GM10266 (cell line): ENCODE measurements around the gene GALNT15.

Source experiments
- DNase-seq: peaks from one replicate; pipeline ENCODE4 v3.0.0; 2012; ENCODE audit errors: extremely low spot score
- TF ChIP-seq, protein P1 (sequence below): IDR thresholded peaks from 2 replicates; pipeline ENCODE4 v1.5.1; 2012; ENCODE audit warnings: mild to moderate bottlenecking, low read depth; ENCODE audit not compliant: control insufficient read depth, insufficient read depth; ENCODE audit errors: missing control alignments

GALNT15 gene

DNA sequence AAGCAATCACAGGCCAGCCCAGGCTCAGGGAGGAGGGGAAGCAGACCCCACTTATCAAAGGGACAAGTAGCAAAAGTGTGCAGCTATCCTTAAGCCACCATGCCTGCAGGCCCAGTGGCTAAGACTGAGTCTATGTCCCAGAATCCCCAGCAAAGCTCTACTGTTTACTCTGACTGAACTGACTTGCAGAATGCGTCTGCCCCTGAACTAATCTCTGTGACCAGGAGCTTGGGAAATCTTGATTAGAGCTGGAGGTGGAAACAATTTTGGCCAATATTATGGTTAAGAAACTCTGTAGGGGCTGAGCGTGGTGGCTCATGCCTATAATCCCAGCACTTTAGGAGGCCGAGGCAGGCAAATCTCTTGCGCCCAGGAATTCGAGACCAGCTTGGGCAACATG lies 67.7 kb downstream of the GALNT15 start:
- TF ChIP-seq, protein P1, sequence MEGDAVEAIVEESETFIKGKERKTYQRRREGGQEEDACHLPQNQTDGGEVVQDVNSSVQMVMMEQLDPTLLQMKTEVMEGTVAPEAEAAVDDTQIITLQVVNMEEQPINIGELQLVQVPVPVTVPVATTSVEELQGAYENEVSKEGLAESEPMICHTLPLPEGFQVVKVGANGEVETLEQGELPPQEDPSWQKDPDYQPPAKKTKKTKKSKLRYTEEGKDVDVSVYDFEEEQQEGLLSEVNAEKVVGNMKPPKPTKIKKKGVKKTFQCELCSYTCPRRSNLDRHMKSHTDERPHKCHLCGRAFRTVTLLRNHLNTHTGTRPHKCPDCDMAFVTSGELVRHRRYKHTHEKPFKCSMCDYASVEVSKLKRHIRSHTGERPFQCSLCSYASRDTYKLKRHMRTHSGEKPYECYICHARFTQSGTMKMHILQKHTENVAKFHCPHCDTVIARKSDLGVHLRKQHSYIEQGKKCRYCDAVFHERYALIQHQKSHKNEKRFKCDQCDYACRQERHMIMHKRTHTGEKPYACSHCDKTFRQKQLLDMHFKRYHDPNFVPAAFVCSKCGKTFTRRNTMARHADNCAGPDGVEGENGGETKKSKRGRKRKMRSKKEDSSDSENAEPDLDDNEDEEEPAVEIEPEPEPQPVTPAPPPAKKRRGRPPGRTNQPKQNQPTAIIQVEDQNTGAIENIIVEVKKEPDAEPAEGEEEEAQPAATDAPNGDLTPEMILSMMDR: no peak

DNA sequence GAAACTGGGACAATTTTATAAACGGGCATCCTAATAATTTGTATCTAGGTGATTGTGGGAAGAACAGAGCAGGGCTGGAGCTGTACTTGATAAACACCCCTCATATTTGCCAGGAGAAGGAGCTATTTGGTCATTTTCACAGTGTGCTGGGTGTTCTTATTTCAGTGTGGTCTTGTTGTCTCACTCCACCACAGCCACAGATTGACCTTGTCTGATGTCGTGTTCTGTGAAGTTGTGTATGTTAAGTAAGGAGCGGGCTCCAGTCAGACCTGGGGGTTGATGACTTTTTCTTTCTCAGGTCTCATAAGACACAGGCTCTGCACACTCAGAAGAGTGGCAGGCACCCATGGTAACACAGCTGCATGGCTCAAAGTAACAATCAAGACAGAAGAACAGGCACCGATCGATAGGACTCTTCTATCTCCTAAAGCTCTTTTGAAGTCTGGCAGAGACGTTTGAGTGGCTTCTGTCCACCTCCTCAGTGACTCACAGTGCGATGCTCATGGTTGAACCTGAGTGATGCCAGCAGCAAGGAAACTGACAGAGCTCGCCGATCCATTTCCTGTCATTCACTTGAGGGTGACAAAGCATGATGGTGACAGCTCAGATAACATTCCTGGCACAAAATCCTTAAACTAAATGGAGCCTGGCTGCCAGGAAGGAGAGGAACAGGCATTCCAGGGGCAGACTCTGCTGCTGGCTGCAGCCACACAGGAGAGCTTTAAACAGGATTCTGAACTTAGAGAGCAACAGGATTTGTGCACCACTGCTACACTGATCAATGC lies 69.4 kb downstream of the GALNT15 start:
- TF ChIP-seq, protein P1: no peak
- no peak for DNase-seq

More for the DNA sequence above, 67.7 kb downstream of the GALNT15 start:
- DNase-seq: no peak

DNA sequence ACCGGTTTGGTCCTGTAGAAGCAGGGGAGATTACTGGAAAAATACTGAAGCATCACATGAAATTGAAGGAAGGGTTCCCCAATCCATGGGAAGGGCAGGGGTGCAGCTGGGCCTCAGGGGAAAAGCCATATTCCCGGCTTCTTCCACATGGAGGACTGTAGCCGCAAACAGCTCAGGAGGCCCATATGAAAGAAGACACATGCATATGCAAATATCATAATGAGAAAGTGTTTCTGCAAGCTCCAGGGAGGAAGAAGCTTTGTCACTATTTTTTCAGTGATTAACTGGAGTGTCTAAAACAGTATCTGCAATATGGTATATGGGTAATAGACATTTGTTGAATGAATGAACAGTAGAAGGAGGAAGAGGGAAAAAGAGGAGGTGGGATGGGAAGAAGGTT lies 71.1 kb downstream of the GALNT15 start:
- no peak for DNase-seq
- TF ChIP-seq, protein P1: no peak

DNA sequence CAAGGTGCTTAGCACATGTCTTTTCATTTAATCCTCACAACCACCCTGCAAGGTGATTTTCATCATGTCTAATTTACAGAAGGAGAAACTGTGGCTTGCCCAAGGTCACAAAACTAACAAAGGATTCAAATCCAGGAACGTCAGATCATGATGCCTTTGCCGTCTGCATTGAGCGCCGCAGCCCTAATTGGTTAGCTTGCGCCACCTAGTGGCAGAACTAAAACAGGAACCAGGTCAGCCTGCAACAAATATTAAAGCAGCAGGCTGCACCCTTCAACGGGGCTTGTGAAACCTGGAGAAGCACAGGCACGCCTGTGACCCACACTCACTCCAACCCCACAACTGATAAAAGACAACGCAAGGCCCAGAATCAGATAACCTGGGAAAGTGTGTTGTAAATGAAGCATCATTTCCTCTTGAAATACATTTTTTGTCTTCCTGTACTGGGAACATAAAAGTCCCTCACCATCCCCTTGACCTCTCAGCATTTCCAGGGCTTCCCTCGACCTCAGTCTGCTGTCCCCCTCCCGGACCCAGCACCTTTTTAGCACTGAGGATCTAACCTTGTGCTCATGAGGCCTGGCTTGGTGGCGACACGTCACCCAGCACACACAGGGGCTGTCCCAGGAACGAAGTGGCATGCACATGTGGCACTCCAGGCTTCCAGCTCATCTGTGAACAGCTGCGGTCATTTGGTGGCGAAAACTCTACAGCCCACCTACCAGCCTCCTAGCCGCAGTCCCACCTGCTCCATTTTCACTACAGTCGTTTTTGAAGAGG lies 73.0 kb downstream of the GALNT15 start:
- TF ChIP-seq, protein P1: peak; percentile 91
- peak; percentile 71 for DNase-seq

DNA sequence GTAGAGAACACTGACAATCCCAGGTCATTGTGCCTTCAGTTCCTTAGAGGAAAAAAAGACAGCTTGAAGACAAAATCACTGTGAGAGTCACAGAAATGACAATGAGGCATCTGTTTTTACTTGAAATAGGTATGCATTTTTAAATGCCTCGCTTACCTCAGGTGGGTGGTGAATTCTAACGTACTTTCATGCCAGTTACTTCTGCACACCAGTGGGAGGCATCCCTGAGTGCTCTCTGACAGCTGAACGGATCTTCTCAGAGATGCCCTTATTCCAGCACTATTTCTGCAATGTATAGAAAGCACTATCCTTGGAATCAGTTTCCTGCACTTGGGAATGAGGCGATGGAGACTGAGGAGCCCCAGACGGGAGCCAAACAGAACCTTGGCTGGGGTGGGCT lies 74.1 kb downstream of the GALNT15 start:
- TF ChIP-seq, protein P1: no peak
- no peak for DNase-seq

DNA sequence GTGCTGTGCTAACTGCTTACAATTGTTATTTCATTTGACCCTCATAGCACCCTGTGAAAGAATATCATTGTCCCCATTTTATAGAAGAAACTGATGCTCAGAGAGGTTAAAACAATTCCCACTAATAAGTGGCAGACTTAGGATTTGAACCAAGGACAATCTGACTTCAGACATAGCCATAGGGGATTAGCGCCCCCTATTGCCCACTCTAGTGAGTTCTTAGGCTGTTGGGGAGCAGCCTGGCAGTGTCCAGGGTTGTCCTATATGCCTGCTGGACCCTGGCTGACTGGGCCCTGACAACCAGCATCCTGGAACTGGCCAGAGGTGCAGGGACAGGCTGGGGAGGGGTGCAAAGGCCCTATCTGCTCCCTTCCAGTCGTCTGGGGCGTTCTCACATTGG lies 74.9 kb downstream of the GALNT15 start:
- DNase-seq: no peak

DNA sequence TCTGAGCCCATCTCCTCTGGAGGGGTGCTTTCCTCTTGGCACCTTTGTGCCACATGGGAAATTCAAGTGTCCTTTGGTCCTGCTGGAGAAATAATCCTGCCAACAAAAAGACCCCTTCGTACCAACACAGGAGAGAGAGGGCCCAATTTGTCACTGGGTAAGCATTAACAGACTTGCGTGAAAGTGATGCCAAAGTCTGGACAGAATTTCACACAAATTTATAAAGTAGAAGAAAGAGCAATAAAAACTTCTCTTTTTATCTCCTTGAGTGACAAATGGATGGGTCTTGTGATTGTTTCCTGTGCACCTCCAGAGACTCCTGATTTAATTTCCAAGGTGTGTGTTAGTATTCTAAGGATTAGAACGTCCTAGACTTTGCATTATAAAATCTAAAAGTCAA lies 75.4 kb downstream of the GALNT15 start:
- TF ChIP-seq, protein P1: no peak
- no peak for DNase-seq

More for the DNA sequence above, 74.9 kb downstream of the GALNT15 start:
- TF ChIP-seq, protein P1: peak; percentile 49
